ENCODE data around the gene FAM47E. TPM values are rescaled to one million over a fixed set of nuclear protein-coding genes. Genes with fewer than 3 reads are reported as not detected.

Gene FAM47E
- total and polyA plus RNA-seq, 9 of the 15 experiments (the other 6 are each of a cell fraction or from before 2014, with no cell fraction given): 3.7 to 15.6 (median 6.4) TPM

GRCh38 chr4:76209881-76210280, 41.6 kb upstream of the FAM47E start:
- Histone ChIP-seq H3K4me3 (no peak overlapping the region), H3K27ac (ENCODE audit: extremely low read depth, low read depth, low read length) (no peak overlapping the region), H3K36me3 (ENCODE audit: control insufficient read depth, insufficient read depth, low read length) (no peaks in the 10 kb centered on the region), H3K27me3 (ENCODE audit: control insufficient read depth in 2 of 2, insufficient read depth in 2 of 2, low read length in 2 of 2) (no peaks in the 10 kb centered on the region), H3K79me2 (ENCODE audit: control insufficient read depth, insufficient read depth, low read length) (peaks cover 22% of the 10 kb centered on the region), H3K9ac (ENCODE audit: insufficient read depth in 1 of 2, low read depth in 2 of 2, low read length in 2 of 2) (no peak overlapping the region), H3K4me2 (ENCODE audit: insufficient read depth, low read length) (no peak overlapping the region), H3K9me1 (ENCODE audit: control insufficient read depth, insufficient read depth, low read length) (no peaks in the 10 kb centered on the region), H2AFZ (ENCODE audit: low read depth, low read length) (no peak overlapping the region), H4K20me1 (replicated peaks; ENCODE audit: control insufficient read depth, insufficient read depth, low read length) (no peaks in the 10 kb centered on the region), H3K9me3 (replicated peaks; ENCODE audit: control insufficient read depth, insufficient read depth, low read depth, low read length) (no peaks in the 10 kb centered on the region), H3K4me1 (replicated peaks in 1 of 2; ENCODE audit: control insufficient read depth in 2 of 2, insufficient read depth in 2 of 2, low read length in 2 of 2) (peaks cover 15 to 24% of the 10 kb centered on the region in 2 experiments)
- in situ Hi-C loops (cut with MboI): no loop called here
- FAIRE-seq: peak; percentile 11
- ATAC-seq: no peak
- WGBS (ENCODE audit: insufficient coverage, low coverage, missing lambda C conversion rate): 86% methylated on average over 4 of the region's 4 CpGs
- intact Hi-C loops (cut with micrococcal nuclease): no loop called here
- BruUV-seq (replicated peaks): no TSS peak
- POLR2A ChIA-PET: interaction anchor here (1.2 to 1.6 kb wide), 2 partner anchors 10 to 167 kb away, joined by 4 to 5 read pairs; no protein-coding TSS in a partner anchor
- DNase-seq (ENCODE audit: extremely low read depth in 1 of 4, low spot score in 3 of 4): no peak
- TF ChIP-seq SIN3B (IDR thresholded peaks at IDR 0.05; ENCODE audit: low read depth) (no peak), NFATC3 (IDR thresholded peaks at IDR 0.05) (no peak), CBX8 (IDR thresholded peaks at IDR 0.05; ENCODE audit: borderline replicate concordance, extremely low read depth, low read depth, low read length, poor library complexity, severe bottlenecking) (no peak), MAFG (tag; conservative IDR thresholded peaks at IDR 0.05) (no peak)
- CTCF ChIA-PET (ENCODE audit: low intra/inter-chr PET ratio): no interaction called here

DNA sequence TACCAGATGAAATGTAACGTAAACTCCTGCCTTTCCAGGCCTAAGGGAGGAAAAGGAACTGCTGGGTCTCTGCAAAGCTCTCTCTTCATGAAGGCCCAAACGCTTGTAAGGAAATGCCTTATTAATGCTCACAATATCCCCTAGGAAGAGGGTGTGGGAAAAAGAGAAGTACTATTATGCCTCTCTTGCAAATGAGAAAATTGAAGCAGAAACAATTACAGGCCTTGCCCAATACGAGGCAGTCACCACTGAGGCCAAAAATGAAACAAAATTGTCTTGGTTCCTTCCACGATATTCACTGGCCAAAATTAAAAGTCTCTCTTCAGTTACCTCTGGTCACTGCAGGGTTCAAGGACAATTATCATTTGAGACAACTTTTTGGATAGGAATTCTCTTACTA, 41.1 kb upstream of the FAM47E start:
- FAIRE-seq (no peak), ATAC-seq (no peak), DNase-seq (ENCODE audit: extremely low read depth in 1 of 4, low spot score in 3 of 4) (no peak)
- no peaks in the 10 kb centered on the region for H3K27me3 ChIP-seq (ENCODE audit: control insufficient read depth in 2 of 2, insufficient read depth in 2 of 2, low read length in 2 of 2)
- no peaks in the 10 kb centered on the region for H4K20me1 ChIP-seq (replicated peaks; ENCODE audit: control insufficient read depth, insufficient read depth, low read length)
- no peaks in the 10 kb centered on the region for H3K9me3 ChIP-seq (replicated peaks; ENCODE audit: control insufficient read depth, insufficient read depth, low read depth, low read length)
- intact Hi-C loops (cut with micrococcal nuclease) (no loop called here), in situ Hi-C loops (cut with MboI) (no loop called here)
- H3K4me1 ChIP-seq (replicated peaks in 1 of 2; ENCODE audit: control insufficient read depth in 2 of 2, insufficient read depth in 2 of 2, low read length in 2 of 2): peaks cover 15 to 30% of the 10 kb centered on the region in 2 experiments
- no peak overlapping the region for H2AFZ ChIP-seq (ENCODE audit: low read depth, low read length)
- TF ChIP-seq FOXK2 (conservative IDR thresholded peaks at IDR 0.05 in 1 of 2, IDR thresholded peaks at IDR 0.05 in 1 of 2; ENCODE audit: low read depth in 2 of 2) (no peak), BCOR (IDR thresholded peaks at IDR 0.05) (no peak), HDAC3 (IDR thresholded peaks at IDR 0.05; ENCODE audit: borderline replicate concordance, partially characterized antibody) (no peak), KLF10 (CRISPR knock-in tag; IDR thresholded peaks at IDR 0.05) (no peak), EZH2 (IDR thresholded peaks at IDR 0.05; ENCODE audit: borderline replicate concordance, low read depth, low read length) (no peak)
- TF ChIP-seq, protein P1, sequence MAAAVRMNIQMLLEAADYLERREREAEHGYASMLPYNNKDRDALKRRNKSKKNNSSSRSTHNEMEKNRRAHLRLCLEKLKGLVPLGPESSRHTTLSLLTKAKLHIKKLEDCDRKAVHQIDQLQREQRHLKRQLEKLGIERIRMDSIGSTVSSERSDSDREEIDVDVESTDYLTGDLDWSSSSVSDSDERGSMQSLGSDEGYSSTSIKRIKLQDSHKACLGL (CRISPR knock-in tag; IDR thresholded peaks at IDR 0.05; ENCODE audit: borderline replicate concordance, poor library complexity, severe bottlenecking): no peak
- H3K4me3 ChIP-seq: no peak overlapping the region
- ChIA-PET CTCF (ENCODE audit: low intra/inter-chr PET ratio) (no interaction called here), POLR2A (interaction anchor here (1.2 to 1.6 kb wide), 2 partner anchors 10 to 167 kb away, joined by 4 to 5 read pairs; no protein-coding TSS in a partner anchor)
- no peak overlapping the region for H3K9ac ChIP-seq (ENCODE audit: insufficient read depth in 1 of 2, low read depth in 2 of 2, low read length in 2 of 2)
- no TSS peak for BruUV-seq (replicated peaks)
- no peaks in the 10 kb centered on the region for H3K36me3 ChIP-seq (ENCODE audit: control insufficient read depth, insufficient read depth, low read length)
- H3K27ac ChIP-seq (ENCODE audit: extremely low read depth, low read depth, low read length): no peak overlapping the region
- no peaks in the 10 kb centered on the region for H3K9me1 ChIP-seq (ENCODE audit: control insufficient read depth, insufficient read depth, low read length)
- no peak overlapping the region for H3K4me2 ChIP-seq (ENCODE audit: insufficient read depth, low read length)
- peaks cover 22% of the 10 kb centered on the region for H3K79me2 ChIP-seq (ENCODE audit: control insufficient read depth, insufficient read depth, low read length)
- 76% methylated on average over 4 of the region's 4 CpGs for WGBS (ENCODE audit: insufficient coverage, low coverage, missing lambda C conversion rate)
